A549 (cell line): ENCODE results near the gene CHEK2. TPM values are rescaled to one million over a fixed set of nuclear protein-coding genes. Genes with fewer than 3 reads are reported as not detected.

ENCODE experiments used
- ATAC-seq, 2 experiments: fragments of 200-7000 bp in 1 of 2; fragments of >200 bp in 1 of 2; cut with Nextera tagmentation in 1 of 2; cut with Tn5 transposase in 1 of 2; 3 replicates each; pipeline versions ENCODE4 v1.8.0 to v1.9.1; 2018 to 2020; ENCODE audit warnings: mild to moderate bottlenecking in 1 of 2, moderate library complexity in 1 of 2
- CTCF ChIA-PET: fragments of 300-600 bp; sonication (Branson Sonifier 250); formaldehyde crosslinking; extraction: SDS; loops from one replicate; lab custom pipeline; 2021; ENCODE audit warnings: antibody characterized with exemption, inconsistent platforms; lab: Yijun Ruan, JAX
- POLR2A ChIA-PET: fragments of 350-600 bp; formaldehyde crosslinking; extraction: SDS; loops from one replicate; lab custom pipeline; 2021; ENCODE audit warnings: antibody characterized with exemption, inconsistent platforms; lab: Yijun Ruan, JAX
- DNase-seq, 2 experiments: peaks; one replicate each; pipeline versions ENCODE4 v3.0.0 to v3.0.0-alpha.2; 2011 to 2016; ENCODE audit warnings: low read depth in 1 of 2, low spot score in 1 of 2
- FAIRE-seq: peaks from 2 replicates; lab custom pipeline; 2011; peaks lifted over from hg19 to GRCh38; lab: Jason Lieb, UNC
- H3K27ac ChIP-seq, 2 experiments: fragments of >200 bp; sonication (Bioruptor Twin); formaldehyde crosslinking; 3 replicates each; pipeline ENCODE4 v1.5.1; 2016 to 2017
- H3K4me1 ChIP-seq: fragments of >200 bp; sonication (Bioruptor Twin); formaldehyde crosslinking; 3 replicates; pipeline ENCODE4 v1.6.1; 2016
- H3K4me2 ChIP-seq: fragments of >200 bp; sonication (Bioruptor Twin); formaldehyde crosslinking; 3 replicates; pipeline ENCODE4 v1.6.1; 2016
- H3K4me3 ChIP-seq: fragments of >200 bp; sonication (Bioruptor Twin); formaldehyde crosslinking; 3 replicates; pipeline ENCODE4 v1.5.1; 2016
- H3K9me3 ChIP-seq: fragments of >200 bp; sonication (Bioruptor Twin); formaldehyde crosslinking; 3 replicates; pipeline ENCODE4 v1.6.1; 2016
- ATOH8 ChIP-seq: fragments of 250-450 bp; sonication (Bioruptor Pico); IDR thresholded peaks from 2 replicates; pipeline ENCODE4 v1.5.0; 2020; ENCODE audit warnings: low read depth, mild to moderate bottlenecking, moderate library complexity
- CHD4 ChIP-seq: fragments of 200-600 bp; sonication (generic); IDR thresholded peaks from 2 replicates; pipeline ENCODE4 v1.6.1; 2016; ENCODE audit warnings: antibody characterized with exemption, mild to moderate bottlenecking, borderline replicate concordance
- CTCF ChIP-seq: fragments of >200 bp; sonication (Bioruptor Twin); formaldehyde crosslinking; IDR thresholded peaks from 3 replicates; pipeline ENCODE4 v1.5.1; 2016
- E2F6 ChIP-seq: IDR thresholded peaks from 2 replicates; pipeline ENCODE4 v1.6.1; 2012; ENCODE audit warnings: low read depth, borderline replicate concordance
- EHF ChIP-seq: fragments of 250-450 bp; sonication (Bioruptor Pico); IDR thresholded peaks from 2 replicates; pipeline ENCODE4 v1.5.0; 2020; ENCODE audit warnings: mild to moderate bottlenecking
- EHMT2 ChIP-seq: fragments of 200-600 bp; sonication (generic); IDR thresholded peaks from 2 replicates; pipeline ENCODE4 v1.6.1; 2016; ENCODE audit warnings: antibody characterized with exemption, low read depth, mild to moderate bottlenecking, moderate library complexity
- ELK1 ChIP-seq: fragments of 150-350 bp; IDR thresholded peaks from 2 replicates; pipeline ENCODE4 v1.6.1; 2014; ENCODE audit warnings: low read depth, mild to moderate bottlenecking, low read length
- ESRRA ChIP-seq: fragments of 150-350 bp; IDR thresholded peaks from 2 replicates; pipeline ENCODE4 v1.6.1; 2014; ENCODE audit warnings: mild to moderate bottlenecking, low read length, borderline replicate concordance
- HES2 ChIP-seq: fragments of >200 bp; sonication (Bioruptor Twin); formaldehyde crosslinking; IDR thresholded peaks from 2 replicates; pipeline ENCODE4 v1.6.1; 2016
- HEYL ChIP-seq: fragments of 250-450 bp; sonication (Bioruptor Pico); IDR thresholded peaks from 2 replicates; pipeline ENCODE4 v1.8.0; 2021; ENCODE audit warnings: mild to moderate bottlenecking, moderate library complexity
- HOXA7 ChIP-seq: fragments of 250-450 bp; sonication (Bioruptor Pico); IDR thresholded peaks from 2 replicates; pipeline ENCODE4 v1.5.0; 2020; ENCODE audit warnings: mild to moderate bottlenecking, moderate library complexity
- HOXB5 ChIP-seq: fragments of 250-450 bp; sonication (Bioruptor Pico); IDR thresholded peaks from 2 replicates; pipeline ENCODE4 v1.5.0; 2020; ENCODE audit warnings: mild to moderate bottlenecking, moderate library complexity
- JUNB ChIP-seq: fragments of >200 bp; sonication (Bioruptor Twin); formaldehyde crosslinking; IDR thresholded peaks from 2 replicates; pipeline ENCODE4 v1.6.1; 2016
- KDM1A ChIP-seq: fragments of 200-600 bp; sonication (generic); IDR thresholded peaks from 2 replicates; pipeline ENCODE4 v1.6.1; 2016; ENCODE audit warnings: low read depth, mild to moderate bottlenecking
- MAX ChIP-seq: IDR thresholded peaks from 2 replicates; pipeline ENCODE4 v1.6.1; 2012
- MAZ ChIP-seq: fragments of 150-350 bp; IDR thresholded peaks from 2 replicates; pipeline ENCODE4 v1.6.1; 2014; ENCODE audit warnings: antibody characterized with exemption, low read depth, low read length, borderline replicate concordance
- PHF8 ChIP-seq: fragments of 200-600 bp; sonication (generic); IDR thresholded peaks from 2 replicates; pipeline ENCODE4 v1.6.1; 2016; ENCODE audit warnings: low read depth, mild to moderate bottlenecking, antibody characterized with exemption, moderate library complexity, borderline replicate concordance
- REST ChIP-seq: fragments of 200-600 bp; sonication (generic); IDR thresholded peaks from 2 replicates; pipeline ENCODE4 v1.6.1; 2016; ENCODE audit warnings: antibody characterized with exemption, mild to moderate bottlenecking, moderate library complexity
- RFX5 ChIP-seq: fragments of 450-650 bp; IDR thresholded peaks from 2 replicates; pipeline ENCODE4 v1.7.1; 2014; ENCODE audit warnings: antibody characterized with exemption, mild to moderate bottlenecking, moderate library complexity
- SMC3 ChIP-seq: fragments of >200 bp; sonication (Bioruptor Twin); formaldehyde crosslinking; IDR thresholded peaks from 3 replicates; pipeline ENCODE4 v1.6.1; 2018; ENCODE audit warnings: inconsistent platforms
- SREBF2 ChIP-seq: fragments of 450-650 bp; IDR thresholded peaks from 2 replicates; pipeline ENCODE4 v1.6.1; 2014; ENCODE audit warnings: mild to moderate bottlenecking, moderate library complexity
- TP53 ChIP-seq: fragments of 250-450 bp; sonication (Bioruptor Pico); IDR thresholded peaks from 2 replicates; pipeline ENCODE4 v1.5.0; 2021; ENCODE audit warnings: mild to moderate bottlenecking, moderate library complexity
- USF2 ChIP-seq: fragments of 450-650 bp; IDR thresholded peaks from 2 replicates; pipeline ENCODE4 v1.6.1; 2014; ENCODE audit warnings: antibody characterized with exemption
- ZNF302 ChIP-seq: fragments of 250-450 bp; sonication (Bioruptor Pico); IDR thresholded peaks from 2 replicates; pipeline ENCODE4 v1.9.0; 2021; ENCODE audit warnings: inconsistent platforms, mild to moderate bottlenecking, moderate library complexity
- WGBS: methylation state at CpG from one replicate; pipeline ENCODE4 v1.1.6; 2017; ENCODE audit errors: missing lambda C conversion rate; 5-methylcytosine and 5-hydroxymethylcytosine counted together
- polyA plus RNA-seq, 4 experiments: library from polyadenylated mRNA; depleted of rRNA in 3 of 4; stranded (reverse); fragments of >200 nt; fragmentation: RNase III in 1 of 4; extraction: RNeasy Plus Mini Kit Qiagen cat#74134 plus additional on column Dnase treatment in 1 of 4; gene quantifications; 2 replicates in 3 of 4; 3 replicates in 1 of 4; pipeline ENCODE4 v1.2.3, GENCODE V29; 2011 to 2017

CHEK2 gene
- polyA plus RNA-seq, 2 of the 4 experiments (the other 2 are of a cell fraction), result 13.0 to 26.1 TPM

GRCh38 chr22:28716686-28717085 lies 24.9 kb downstream of the CHEK2 start:
- TF ChIP-seq HOXB5 (CRISPR knock-in tag) (no peak), EHF (CRISPR knock-in tag) (no peak), PHF8 (no peak), HES2 (no peak), CHD4 (no peak), ATOH8 (CRISPR knock-in tag) (no peak), HEYL (no peak), ESRRA (no peak), USF2 (no peak), SMC3 (no peak)
- CTCF ChIA-PET, result no interaction called here
- no peak for ATAC-seq
- Histone ChIP-seq H3K4me3 (no peak overlapping the region), H3K9me3 (no peaks in the 10 kb centered on the region), H3K4me1 (peaks cover 12% of the 10 kb centered on the region), H3K27ac (no peak overlapping the region), H3K4me2 (no peak overlapping the region)
- FAIRE-seq, result no peak
- DNase-seq, result no peak
- 96% methylated on average over 3 of the region's 3 CpGs for WGBS
- POLR2A ChIA-PET, result no interaction called here

- ATAC-seq (no peak), FAIRE-seq (no peak), DNase-seq (no peak)
- ChIA-PET CTCF (no interaction called here), POLR2A (no interaction called here)
- Histone ChIP-seq H3K27ac (peak overlapping the region in 1 of 2 experiments; percentile 44; a peak in 2 of 6 replicates), H3K9me3 (no peaks in the 10 kb centered on the region), H3K4me1 (peaks cover 23% of the 10 kb centered on the region), H3K4me3 (no peak overlapping the region), H3K4me2 (no peak overlapping the region)
- TF ChIP-seq CHD4, result no peak
- no peak for TF ChIP-seq HOXA7 (CRISPR knock-in tag)
- TF ChIP-seq RFX5, result no peak
- no peak for TF ChIP-seq TP53 (CRISPR knock-in tag)
- no peak for TF ChIP-seq CTCF
- no peak for TF ChIP-seq MAX
- TF ChIP-seq E2F6, result no peak
- TF ChIP-seq JUNB, result no peak
- WGBS, result 88% methylated on average over 7 of the region's 7 CpGs
Observed at GRCh38 chr22:28715611-28716010, 26.0 kb downstream of the CHEK2 start.

- FAIRE-seq, result no peak
- DNase-seq, result no peak
- CTCF ChIA-PET, result interaction anchor here (1.0 kb wide), 1 partner anchor 113 kb away, joined by 3 read pairs; no protein-coding TSS in a partner anchor
- Histone ChIP-seq H3K27ac (peak overlapping the region; percentile 13 to 87; a peak in 4 of 6 replicates), H3K9me3 (no peaks in the 10 kb centered on the region), H3K4me1 (peaks cover 36% of the 10 kb centered on the region), H3K4me3 (no peak overlapping the region), H3K4me2 (no peak overlapping the region)
- WGBS, result 85% methylated on average over 2 of the region's 2 CpGs
- POLR2A ChIA-PET, result no interaction called here
- no peak for ATAC-seq
- no peak for TF ChIP-seq REST
- TF ChIP-seq ZNF302 (CRISPR knock-in tag), result no peak
- no peak for TF ChIP-seq ELK1
- no peak for TF ChIP-seq MAZ
- TF ChIP-seq HOXB5 (CRISPR knock-in tag), result no peak
- no peak for TF ChIP-seq KDM1A
- TF ChIP-seq SREBF2, result no peak
- TF ChIP-seq EHMT2, result no peak
- no peak for TF ChIP-seq ESRRA
Observed at GRCh38 chr22:28714043-28714628, 27.5 kb downstream of the CHEK2 start.
